Lung (tissue), 12 donors: ENCODE results near the gene TSPAN31. TPM values are rescaled to one million over a fixed set of nuclear protein-coding genes. Genes with fewer than 3 reads are reported as not detected.
A peak's percentile ranks its signal among the peaks of the same experiment; 100 is the strongest.

ENCODE experiments used
- ATAC-seq: fragments of 200-7000 bp; cut with Tn5 transposase; one replicate; pipeline ENCODE4 v1.9.1; 2020; ENCODE audit warnings: moderate number of reproducible peaks; ENCODE audit not compliant: insufficient read depth, low FRiP score
- DNase-seq, 3 donors: peaks; one replicate each; pipeline ENCODE4 v3.0.0-alpha.2; 2013 to 2017
- H3K27ac ChIP-seq, 2 donors: one replicate each; pipeline ENCODE4 v1.5.1; 2013; ENCODE audit warnings: mild to moderate bottlenecking in 2 of 2, moderate library complexity in 2 of 2, control low read depth in 1 of 2, inconsistent platforms in 1 of 2, low read depth in 1 of 2, low read length in 1 of 2
- H3K27me3 ChIP-seq, 3 donors: one replicate each; pipeline ENCODE4 v1.5.1; 2013; ENCODE audit warnings: low read length in 2 of 3; ENCODE audit not compliant: control insufficient read depth in 3 of 3, insufficient read depth in 3 of 3
- H3K36me3 ChIP-seq, 4 donors: one replicate each; pipeline ENCODE4 v1.5.1; 2013; ENCODE audit warnings: low read length in 4 of 4, mild to moderate bottlenecking in 1 of 4, moderate library complexity in 1 of 4; ENCODE audit not compliant: control insufficient read depth in 4 of 4, insufficient read depth in 4 of 4
- H3K4me1 ChIP-seq, 5 donors: one replicate each; pipeline ENCODE4 v1.5.1; 2013; ENCODE audit warnings: low read length in 5 of 5, mild to moderate bottlenecking in 2 of 5, moderate library complexity in 1 of 5; ENCODE audit not compliant: control insufficient read depth in 5 of 5, insufficient read depth in 5 of 5
- H3K4me3 ChIP-seq: one replicate; pipeline ENCODE4 v1.5.1; 2013; ENCODE audit warnings: mild to moderate bottlenecking, control low read depth, moderate library complexity
- H3K9ac ChIP-seq, 2 donors: one replicate each; pipeline ENCODE4 v1.5.1; 2013; ENCODE audit warnings: low read length in 2 of 2, control low read depth in 1 of 2; ENCODE audit not compliant: insufficient read depth in 1 of 2
- H3K9me3 ChIP-seq, 4 donors: one replicate each; pipeline ENCODE4 v1.5.1; 2013; ENCODE audit warnings: low read length in 3 of 4, mild to moderate bottlenecking in 1 of 4, moderate library complexity in 1 of 4; ENCODE audit not compliant: control insufficient read depth in 4 of 4, insufficient read depth in 3 of 4
- WGBS, 2 donors: extraction: QIAGEN DNeasy Blood & Tissue Kit; methylation state at CpG; one replicate each; pipeline ENCODE4 v1.1.7; 2013; 5-methylcytosine and 5-hydroxymethylcytosine counted together
- polyA plus RNA-seq, 2 donors: library from polyadenylated mRNA; stranded (reverse); fragments of 200-250 nt; gene quantifications; one replicate each; pipeline ENCODE4 v1.2.1, GENCODE V29; 2013
- total RNA-seq, 2 donors: library from RNA; depleted of rRNA in 1 of 2; stranded (reverse); fragments of >200 nt in 1 of 2; gene quantifications; one replicate each; pipeline ENCODE4 v1.2.1, GENCODE V29; 2014 to 2021
- TF ChIP-seq, protein P1 (sequence below): IDR thresholded peaks from 2 replicates; pipeline ENCODE4 v1.5.1; 2012; ENCODE audit warnings: mild to moderate bottlenecking; ENCODE audit errors: control extremely low read depth, extremely low read depth
- donor health status: control.
- donor health status: control.
- donor health status: Bipolar disorder and iron deficiency.
- donor health status: healthy.
- donor health status: DM: yes; HTN: yes; CAD: no.

Gene TSPAN31
- total and polyA plus RNA-seq, 4 donors: 32.4 to 61.1 (median 46.1) TPM

DNA sequence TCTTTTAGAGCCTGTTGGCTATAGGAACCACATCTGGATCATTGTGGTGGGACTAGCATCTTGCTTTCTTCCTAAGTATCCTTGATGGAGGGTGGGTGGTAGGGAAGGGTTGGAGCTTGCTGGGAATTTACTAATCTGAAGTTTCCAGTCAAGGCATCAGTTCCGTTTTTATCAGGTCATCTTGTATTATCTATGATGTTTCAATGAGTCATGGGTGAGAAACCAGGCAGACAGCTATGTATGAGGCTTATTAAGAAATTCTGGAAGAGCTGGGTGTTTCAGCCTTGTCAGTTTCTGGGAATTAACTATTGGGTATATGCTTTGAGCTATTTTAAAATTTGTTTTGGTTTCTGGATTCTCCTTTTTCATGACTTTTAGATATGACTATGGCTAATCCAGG lies 49.1 kb downstream of the TSPAN31 start:
- H3K27ac ChIP-seq: no peak overlapping the region
- no peak for ATAC-seq

DNA sequence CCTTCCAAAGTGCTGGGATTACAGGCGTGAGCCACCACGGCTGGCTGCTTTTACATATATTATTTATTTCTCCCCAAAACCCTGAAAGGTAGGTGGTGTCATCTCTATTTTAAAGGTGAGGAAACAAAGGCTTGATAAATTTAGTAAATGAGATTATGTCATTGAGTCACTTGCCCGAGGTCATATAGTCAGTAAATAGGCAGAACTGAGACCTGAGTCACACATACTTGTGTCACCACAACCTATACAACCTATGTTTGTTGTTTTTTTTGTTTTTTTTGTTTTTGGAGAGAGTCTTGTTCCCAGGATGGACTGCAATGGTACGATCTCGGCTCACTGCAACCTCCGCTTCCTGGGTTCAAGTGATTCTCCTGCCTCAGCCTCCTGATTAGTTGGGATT lies 50.5 kb downstream of the TSPAN31 start:
- TF ChIP-seq, protein P1, sequence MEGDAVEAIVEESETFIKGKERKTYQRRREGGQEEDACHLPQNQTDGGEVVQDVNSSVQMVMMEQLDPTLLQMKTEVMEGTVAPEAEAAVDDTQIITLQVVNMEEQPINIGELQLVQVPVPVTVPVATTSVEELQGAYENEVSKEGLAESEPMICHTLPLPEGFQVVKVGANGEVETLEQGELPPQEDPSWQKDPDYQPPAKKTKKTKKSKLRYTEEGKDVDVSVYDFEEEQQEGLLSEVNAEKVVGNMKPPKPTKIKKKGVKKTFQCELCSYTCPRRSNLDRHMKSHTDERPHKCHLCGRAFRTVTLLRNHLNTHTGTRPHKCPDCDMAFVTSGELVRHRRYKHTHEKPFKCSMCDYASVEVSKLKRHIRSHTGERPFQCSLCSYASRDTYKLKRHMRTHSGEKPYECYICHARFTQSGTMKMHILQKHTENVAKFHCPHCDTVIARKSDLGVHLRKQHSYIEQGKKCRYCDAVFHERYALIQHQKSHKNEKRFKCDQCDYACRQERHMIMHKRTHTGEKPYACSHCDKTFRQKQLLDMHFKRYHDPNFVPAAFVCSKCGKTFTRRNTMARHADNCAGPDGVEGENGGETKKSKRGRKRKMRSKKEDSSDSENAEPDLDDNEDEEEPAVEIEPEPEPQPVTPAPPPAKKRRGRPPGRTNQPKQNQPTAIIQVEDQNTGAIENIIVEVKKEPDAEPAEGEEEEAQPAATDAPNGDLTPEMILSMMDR: no peak
- DNase-seq (no peak), ATAC-seq (no peak)
- no peak overlapping the region for H3K9ac ChIP-seq
- H3K9me3 ChIP-seq: no peaks in the 10 kb centered on the region
- H3K4me3 ChIP-seq: no peak overlapping the region
- H3K4me1 ChIP-seq: peaks cover 0 to 3% (median 0%) of the 10 kb centered on the region in 5 donors
- no peaks in the 10 kb centered on the region for H3K27me3 ChIP-seq
- H3K36me3 ChIP-seq: peaks cover 10 to 34% (median 29%) of the 10 kb centered on the region in 4 donors
- H3K27ac ChIP-seq: no peak overlapping the region
- 90 to 94% methylated on average over 6 of the region's 6 CpGs for whole genome bisulfite sequencing, 2 donors

More for the DNA sequence above, 49.1 kb downstream of the TSPAN31 start:
- H3K4me3 ChIP-seq: no peak overlapping the region
- TF ChIP-seq, protein P1: no peak
- peaks cover 7 to 30% (median 23%) of the 10 kb centered on the region in 4 donors for H3K36me3 ChIP-seq
- no peaks in the 10 kb centered on the region for H3K27me3 ChIP-seq
- H3K4me1 ChIP-seq: peaks cover 0 to 3% (median 0%) of the 10 kb centered on the region in 5 donors
- no peak overlapping the region for H3K9ac ChIP-seq
- 38 to 89% methylated on average over 1 of the region's 1 CpG for WGBS, 2 donors
- no peak for DNase-seq
- H3K9me3 ChIP-seq: no peaks in the 10 kb centered on the region

DNA sequence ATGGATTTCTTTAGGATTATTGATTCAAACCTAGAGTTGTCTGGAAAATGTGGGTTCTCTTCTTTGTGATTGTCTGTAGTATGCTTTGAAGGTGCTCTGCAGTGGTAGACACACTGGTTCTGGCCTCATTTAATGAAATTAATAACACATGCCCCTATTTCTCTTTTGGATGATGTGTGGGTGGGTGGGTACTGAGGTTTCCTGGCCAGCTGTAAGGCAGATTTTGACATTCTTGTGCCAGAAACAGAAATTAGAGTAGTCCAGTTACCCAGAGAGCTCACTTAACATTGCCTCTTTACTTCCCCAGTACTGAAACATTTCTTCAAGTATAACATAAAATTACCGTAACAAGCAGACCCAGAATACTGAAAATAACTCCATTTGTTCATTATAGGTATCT lies 52.2 kb downstream of the TSPAN31 start:
- no peaks in the 10 kb centered on the region for H3K9me3 ChIP-seq
- peaks cover 10 to 45% (median 33%) of the 10 kb centered on the region in 4 donors for H3K36me3 ChIP-seq
- H3K4me1 ChIP-seq: peaks cover 0 to 3% (median 0%) of the 10 kb centered on the region in 5 donors
- TF ChIP-seq, protein P1: no peak
- 95 to 98% methylated on average over 1 of the region's 1 CpG for WGBS, 2 donors
- H3K4me3 ChIP-seq: no peak overlapping the region
- H3K27ac ChIP-seq: no peak overlapping the region
- no peaks in the 10 kb centered on the region for H3K27me3 ChIP-seq
- no peak overlapping the region for H3K9ac ChIP-seq
- ATAC-seq (no peak), DNase-seq (no peak)

DNA sequence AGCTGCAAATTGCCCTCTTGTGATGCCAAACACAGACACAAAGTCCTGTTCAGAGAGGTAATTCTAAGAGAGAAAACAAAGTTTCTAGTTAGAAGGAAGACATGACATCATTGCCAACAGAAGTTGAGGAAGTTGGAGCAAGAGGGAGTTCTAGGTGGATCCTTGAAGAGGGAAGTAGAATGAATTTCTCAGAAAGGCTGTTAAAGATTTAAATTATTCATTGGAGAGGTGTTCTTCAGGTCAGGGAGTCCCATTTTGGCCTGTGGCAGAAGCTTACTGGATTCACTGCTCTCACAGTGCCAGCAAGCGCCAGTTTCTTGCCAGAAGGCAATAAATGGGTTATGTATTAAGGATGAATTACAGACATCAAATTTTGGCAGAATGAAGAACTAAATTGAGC lies 53.1 kb downstream of the TSPAN31 start:
- no peak overlapping the region for H3K9ac ChIP-seq
- H3K36me3 ChIP-seq: peaks cover 19 to 53% (median 39%) of the 10 kb centered on the region in 4 donors
- WGBS, 2 donors: 76 to 88% methylated on average over 1 of the region's 1 CpG
- no peak overlapping the region for H3K27ac ChIP-seq
- no peak for DNase-seq
- peak; percentile 47 for ATAC-seq
- TF ChIP-seq, protein P1: no peak
- H3K9me3 ChIP-seq: no peaks in the 10 kb centered on the region
- peaks cover 0 to 3% (median 0%) of the 10 kb centered on the region in 5 donors for H3K4me1 ChIP-seq
- H3K27me3 ChIP-seq: no peaks in the 10 kb centered on the region
- no peak overlapping the region for H3K4me3 ChIP-seq
